GM12872 (cell line): ENCODE results near the gene PDZRN3.

Experiments used
- CTCF ChIP-seq: IDR thresholded peaks from 3 replicates; pipeline ENCODE4 v1.5.1; 2011; ENCODE audit warnings: low read depth, mild to moderate bottlenecking, low read length, moderate library complexity; ENCODE audit not compliant: insufficient read depth

Gene PDZRN3

DNA sequence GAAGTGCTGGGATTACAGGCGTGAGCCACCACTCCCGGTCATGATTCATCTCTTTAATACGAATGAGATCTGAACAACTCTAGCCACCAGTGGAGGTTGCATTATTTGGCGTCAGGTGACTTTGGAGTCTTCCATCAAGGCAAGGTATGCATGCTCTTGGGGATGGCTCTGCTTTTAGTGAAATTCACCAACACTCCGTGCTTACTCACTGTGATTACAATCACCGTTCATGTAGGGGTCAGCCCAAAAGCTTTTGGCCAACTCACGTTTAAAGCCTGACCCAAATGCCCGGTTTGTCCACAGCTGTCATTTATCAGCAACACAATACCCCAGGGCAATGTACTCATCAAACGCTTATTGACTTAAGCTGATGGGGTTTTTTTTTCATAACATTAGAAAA, 155.4 kb downstream of the PDZRN3 start:
- no peak for TF ChIP-seq CTCF

- TF ChIP-seq CTCF, result no peak
Observed at GRCh38 chr3:73467211-73467610, 157.5 kb downstream of the PDZRN3 start.

GRCh38 chr3:73465926-73466325, 158.8 kb downstream of the PDZRN3 start:
- TF ChIP-seq CTCF, result no peak

- TF ChIP-seq CTCF, result no peak
Observed at GRCh38 chr3:73461547-73461946, 163.2 kb downstream of the PDZRN3 start.

GRCh38 chr3:73459711-73460110, 165.0 kb downstream of the PDZRN3 start:
- TF ChIP-seq CTCF, result no peak

DNA sequence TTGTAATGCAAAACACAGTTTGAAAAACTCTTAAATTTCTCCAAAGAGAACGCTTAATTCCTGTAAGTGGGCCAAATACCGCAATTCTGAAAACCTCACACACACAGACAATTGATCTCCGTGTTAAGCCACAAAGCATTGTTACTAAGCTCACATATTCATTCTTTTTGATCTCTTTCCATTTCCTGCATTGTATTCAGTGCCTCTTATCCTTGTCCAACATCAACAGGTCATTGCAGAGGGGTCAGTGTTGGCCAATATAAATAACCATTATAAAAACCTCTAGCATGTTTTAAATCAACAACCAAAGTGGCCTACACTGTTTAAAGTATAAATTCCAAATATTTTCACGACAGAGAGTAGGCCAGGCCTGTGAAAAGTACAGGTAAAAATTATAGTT, 171.1 kb downstream of the PDZRN3 start:
- TF ChIP-seq CTCF, result no peak

DNA sequence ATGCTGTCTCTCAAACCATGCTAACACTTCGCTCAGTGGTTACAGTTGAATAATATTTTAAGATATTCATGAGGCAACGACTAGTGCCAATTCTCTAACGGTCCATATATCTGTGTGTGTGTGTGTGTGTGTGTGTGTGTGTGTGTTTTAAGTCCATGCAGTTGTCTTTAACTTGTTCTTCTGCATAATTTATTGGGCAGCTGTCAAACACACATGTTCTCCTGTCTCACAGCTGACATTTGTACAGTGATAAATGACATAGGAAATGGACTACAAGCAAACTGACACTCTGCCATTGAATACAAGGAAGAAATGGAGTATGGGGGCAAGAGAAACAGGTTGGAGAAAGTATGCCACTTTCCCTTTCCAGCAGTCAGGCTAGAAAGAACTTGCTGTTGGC, 172.0 kb downstream of the PDZRN3 start:
- no peak for TF ChIP-seq CTCF
